Measurements from ENCODE around the gene ZNHIT1.

The ZNHIT1 gene

GRCh38 chr7:101218236-101219125, 516 bp downstream of the ZNHIT1 start:
- DNase-seq (ENCODE audit: low read depth) = no peak

- DNase-seq (ENCODE audit: low read depth) = no peak
Measured at GRCh38 chr7:101220295-101220694, 2.3 kb downstream of the ZNHIT1 start.

- no peak for DNase-seq (ENCODE audit: low read depth)
Measured at GRCh38 chr7:101222275-101222830, 4.4 kb downstream of the ZNHIT1 start.

GRCh38 chr7:101223528-101223927, 5.6 kb downstream of the ZNHIT1 start:
- DNase-seq (ENCODE audit: low read depth) = no peak

- DNase-seq (ENCODE audit: low read depth) = no peak
Measured at GRCh38 chr7:101225650-101226049, 7.7 kb downstream of the ZNHIT1 start.

GRCh38 chr7:101226721-101227120, 8.8 kb downstream of the ZNHIT1 start:
- no peak for DNase-seq (ENCODE audit: low read depth)

- DNase-seq (ENCODE audit: low read depth) = no peak
Measured at GRCh38 chr7:101231644-101232043, 13.7 kb downstream of the ZNHIT1 start.

GRCh38 chr7:101232141-101232850, 14.3 kb downstream of the ZNHIT1 start:
- DNase-seq (ENCODE audit: low read depth) = no peak

GRCh38 chr7:101233907-101234547, 16.1 kb downstream of the ZNHIT1 start:
- DNase-seq (ENCODE audit: low read depth) = no peak

- DNase-seq (ENCODE audit: low read depth) = no peak
Measured at GRCh38 chr7:101234636-101235035, 16.7 kb downstream of the ZNHIT1 start.

GRCh38 chr7:101235050-101235449, 17.1 kb downstream of the ZNHIT1 start:
- DNase-seq (ENCODE audit: low read depth) = no peak

- no peak for DNase-seq (ENCODE audit: low read depth)
Measured at GRCh38 chr7:101235522-101235921, 17.6 kb downstream of the ZNHIT1 start.

GRCh38 chr7:101236292-101236835, 18.4 kb downstream of the ZNHIT1 start:
- DNase-seq (ENCODE audit: low read depth) = no peak

- DNase-seq (ENCODE audit: low read depth) = no peak
Measured at GRCh38 chr7:101237206-101238067, 19.5 kb downstream of the ZNHIT1 start, which contains the start of gene CLDN15. CLDN15 (minus strand) TSS chr7:101237802; CDS start chr7:101237581, 221 bp downstream.

GRCh38 chr7:101238226-101239182, 20.5 kb downstream of the ZNHIT1 start:
- DNase-seq (ENCODE audit: low read depth) = no peak

GRCh38 chr7:101239191-101239950, 21.4 kb downstream of the ZNHIT1 start:
- DNase-seq (ENCODE audit: low read depth) = no peak

GRCh38 chr7:101239951-101240220, 21.9 kb downstream of the ZNHIT1 start:
- no peak for DNase-seq (ENCODE audit: low read depth)

GRCh38 chr7:101240226-101241014, 22.5 kb downstream of the ZNHIT1 start:
- DNase-seq (ENCODE audit: low read depth) = no peak

GRCh38 chr7:101241015-101241363, 23.0 kb downstream of the ZNHIT1 start:
- DNase-seq (ENCODE audit: low read depth) = no peak
